NCI-H1092 treated with DMSO at 0.1 percent for 48 hours (cell line): ENCODE data around the gene GDPD3.
A peak's percentile ranks its signal among the peaks of the same experiment; 100 is the strongest.

Source experiments
- DNase-seq: peaks from one replicate; lab custom pipeline; 2025; lab: John Stamatoyannopoulos, UW

Gene GDPD3

DNA sequence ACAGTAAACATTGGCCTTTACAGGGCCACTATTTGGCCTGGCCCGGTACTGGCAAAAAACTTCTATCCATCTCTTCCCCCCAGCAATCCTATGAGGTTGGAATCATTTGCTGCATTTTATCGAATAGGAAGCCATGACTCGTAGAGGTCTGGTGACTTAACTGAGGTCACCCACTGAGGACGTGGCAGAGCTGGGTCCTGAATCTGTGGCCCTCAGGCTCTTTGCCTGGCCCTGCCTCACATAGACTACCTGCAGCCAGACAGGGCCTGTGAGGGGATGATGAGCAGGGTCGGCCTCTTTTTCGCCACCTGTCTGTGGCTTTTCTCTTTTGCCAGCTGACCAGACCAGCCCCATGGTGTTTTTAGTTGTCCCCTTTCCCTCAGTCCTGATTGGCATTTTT, 35.7 kb downstream of the GDPD3 start:
- DNase-seq, result no peak

DNA sequence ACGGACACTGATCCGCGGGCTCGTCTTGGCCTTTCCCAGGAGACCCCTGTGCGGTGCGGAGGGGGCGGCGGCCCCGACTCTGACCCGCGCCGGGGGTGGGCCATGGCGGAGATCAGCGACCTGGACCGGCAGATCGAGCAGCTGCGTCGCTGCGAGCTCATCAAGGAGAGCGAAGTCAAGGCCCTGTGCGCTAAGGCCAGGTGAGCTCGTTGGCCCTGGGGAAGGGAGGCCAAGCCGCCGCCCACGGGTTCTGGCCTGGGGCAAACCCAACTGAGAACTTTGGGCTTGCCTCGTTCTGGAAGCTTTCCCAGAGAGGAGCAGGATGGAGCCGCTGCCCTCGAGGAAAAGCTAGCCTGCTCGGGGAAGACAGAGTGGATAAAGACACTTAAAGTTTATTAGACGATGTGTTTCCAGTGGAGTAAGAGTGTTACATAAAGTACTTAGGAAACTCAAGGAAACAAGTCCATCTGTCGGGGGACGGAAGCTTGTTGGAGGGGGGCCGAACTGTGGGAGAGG, 37.0 kb downstream of the GDPD3 start:
- no peak for DNase-seq

DNA sequence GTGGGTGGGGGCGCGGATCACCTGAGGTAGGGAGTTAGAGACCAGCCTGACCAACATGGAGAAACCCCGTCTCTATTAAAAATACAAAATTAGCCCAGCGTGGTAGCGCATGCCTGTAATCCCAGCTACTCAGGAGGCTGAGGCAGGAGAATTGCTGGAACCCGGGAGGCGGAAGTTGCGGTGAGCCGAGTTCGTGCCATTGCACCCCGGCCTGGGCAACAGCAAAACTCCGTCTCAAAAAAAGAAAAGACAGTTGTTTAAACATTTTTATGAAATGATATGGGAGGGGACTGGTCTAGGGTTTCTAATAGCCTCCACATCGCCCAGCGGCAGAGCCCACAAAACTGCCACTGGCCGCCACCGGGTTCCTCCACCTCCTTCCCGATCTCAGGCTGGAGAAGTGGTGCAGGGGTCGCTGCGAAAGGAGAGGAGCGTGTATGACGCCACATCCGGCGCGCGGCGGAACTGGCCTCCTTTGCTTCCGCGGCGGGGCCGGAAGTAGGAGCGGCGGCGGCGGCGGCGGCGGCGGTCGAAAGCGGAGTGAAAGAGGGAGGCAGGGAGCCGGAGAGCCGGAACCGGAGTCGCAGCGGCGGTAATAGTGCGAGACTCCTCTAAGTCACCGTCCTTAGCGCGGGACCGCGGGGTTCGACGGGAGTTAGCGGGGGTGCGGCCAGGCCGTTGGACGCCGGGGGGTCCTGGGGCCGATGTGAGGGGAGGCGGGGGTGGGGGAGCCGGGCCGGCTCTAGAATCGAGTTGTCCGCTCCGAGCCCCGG, 37.6 kb downstream of the GDPD3 start, which contains the start of gene PPP4C:
PPP4C (plus strand) TSS at position 492 of the 773 bp plus-strand sequence. CDS start 384 bp downstream, outside the sequence.
- peak; percentile 85 for DNase-seq

DNA sequence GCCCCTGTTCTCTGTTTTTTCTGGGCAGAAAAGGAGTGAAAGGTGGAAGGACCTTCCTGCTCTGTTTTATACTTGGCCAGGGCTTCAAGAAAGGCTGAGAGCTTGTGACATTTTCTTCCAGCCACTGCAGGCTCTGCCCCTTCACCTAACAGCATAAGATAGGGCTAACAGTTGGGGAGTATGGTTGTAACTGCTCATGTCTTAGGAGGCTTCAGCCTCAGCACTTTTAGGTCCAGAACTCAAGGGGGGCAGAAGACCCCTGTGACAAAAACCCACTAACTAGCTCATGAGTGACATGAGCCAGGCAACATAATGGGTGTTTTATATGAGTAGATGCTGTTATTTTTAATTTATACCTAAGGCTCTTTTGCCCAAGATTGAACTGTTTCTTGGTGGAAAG, 42.8 kb downstream of the GDPD3 start:
- DNase-seq, result no peak

DNA sequence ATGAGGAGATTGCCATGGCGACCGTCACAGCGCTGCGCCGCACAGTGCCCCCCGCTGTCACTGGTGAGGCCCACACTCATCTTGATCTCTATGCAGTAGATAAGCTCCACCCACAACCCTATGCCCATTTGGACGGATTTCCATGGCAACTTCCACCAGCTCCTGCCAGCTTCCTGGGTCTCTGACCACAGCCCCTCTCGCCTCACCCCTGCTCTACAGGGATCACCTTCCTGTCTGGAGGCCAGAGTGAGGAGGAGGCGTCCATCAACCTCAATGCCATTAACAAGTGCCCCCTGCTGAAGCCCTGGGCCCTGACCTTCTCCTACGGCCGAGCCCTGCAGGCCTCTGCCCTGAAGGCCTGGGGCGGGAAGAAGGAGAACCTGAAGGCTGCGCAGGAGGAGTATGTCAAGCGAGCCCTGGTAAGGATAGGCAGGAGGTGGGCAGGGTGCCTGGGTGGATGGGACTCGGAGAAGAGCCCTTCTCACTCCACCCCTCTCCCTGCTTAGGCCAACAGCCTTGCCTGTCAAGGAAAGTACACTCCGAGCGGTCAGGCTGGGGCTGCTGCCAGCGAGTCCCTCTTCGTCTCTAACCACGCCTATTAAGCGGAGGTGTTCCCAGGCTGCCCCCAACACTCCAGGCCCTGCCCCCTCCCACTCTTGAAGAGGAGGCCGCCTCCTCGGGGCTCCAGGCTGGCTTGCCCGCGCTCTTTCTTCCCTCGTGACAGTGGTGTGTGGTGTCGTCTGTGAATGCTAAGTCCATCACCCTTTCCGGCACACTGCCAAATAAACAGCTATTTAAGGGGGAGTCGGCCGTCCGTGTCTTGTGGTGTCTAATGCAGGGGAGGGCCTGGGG, 43.5 kb downstream of the GDPD3 start:
- DNase-seq, result no peak

DNA sequence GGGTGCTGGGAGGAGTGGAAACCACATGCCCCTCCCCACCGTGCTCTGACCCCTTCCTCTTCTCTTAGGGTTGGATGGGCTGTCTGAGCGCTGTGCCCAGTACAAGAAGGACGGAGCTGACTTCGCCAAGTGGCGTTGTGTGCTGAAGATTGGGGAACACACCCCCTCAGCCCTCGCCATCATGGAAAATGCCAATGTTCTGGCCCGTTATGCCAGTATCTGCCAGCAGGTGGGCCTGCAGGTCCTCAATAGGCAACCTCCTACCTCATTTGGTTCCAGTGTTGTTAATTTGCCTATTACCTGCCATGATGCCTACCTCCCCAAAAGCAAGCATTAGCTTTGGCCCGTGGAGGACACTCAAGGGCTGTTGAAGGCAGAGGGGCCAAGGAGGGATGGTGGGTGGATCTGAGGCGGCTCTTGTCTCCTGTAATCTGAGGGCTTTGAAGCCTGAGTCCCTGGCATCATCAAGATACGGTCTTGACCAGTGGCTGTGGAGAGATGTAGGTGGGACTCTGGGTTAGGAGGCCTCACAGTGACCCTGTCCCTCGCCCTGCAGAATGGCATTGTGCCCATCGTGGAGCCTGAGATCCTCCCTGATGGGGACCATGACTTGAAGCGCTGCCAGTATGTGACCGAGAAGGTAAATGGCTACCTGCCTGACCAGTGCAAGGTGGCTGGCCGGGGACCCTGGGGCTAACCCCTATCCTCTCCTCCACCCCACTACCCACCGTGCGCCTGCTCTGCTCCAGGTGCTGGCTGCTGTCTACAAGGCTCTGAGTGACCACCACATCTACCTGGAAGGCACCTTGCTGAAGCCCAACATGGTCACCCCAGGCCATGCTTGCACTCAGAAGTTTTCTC, 44.4 kb downstream of the GDPD3 start:
- DNase-seq, result peak; percentile 5

DNA sequence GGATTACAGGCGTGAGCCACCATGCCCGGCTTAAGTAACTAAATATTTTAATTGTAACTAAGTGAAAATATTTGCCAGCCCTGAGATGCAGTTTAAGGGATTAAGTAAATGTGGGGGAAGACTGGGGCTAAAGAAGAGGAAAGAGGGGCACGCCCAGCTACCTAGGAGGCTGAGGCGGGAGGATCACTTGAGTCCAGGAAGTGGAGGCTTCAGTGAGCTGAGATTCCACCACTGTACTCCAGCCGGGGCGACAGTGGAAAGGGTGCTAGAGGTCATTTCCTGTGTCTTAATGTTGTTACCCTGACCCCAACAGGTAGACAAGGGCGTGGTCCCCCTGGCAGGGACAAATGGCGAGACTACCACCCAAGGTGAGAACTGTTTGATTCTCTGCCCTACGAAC, 45.0 kb downstream of the GDPD3 start:
- no peak for DNase-seq

DNA sequence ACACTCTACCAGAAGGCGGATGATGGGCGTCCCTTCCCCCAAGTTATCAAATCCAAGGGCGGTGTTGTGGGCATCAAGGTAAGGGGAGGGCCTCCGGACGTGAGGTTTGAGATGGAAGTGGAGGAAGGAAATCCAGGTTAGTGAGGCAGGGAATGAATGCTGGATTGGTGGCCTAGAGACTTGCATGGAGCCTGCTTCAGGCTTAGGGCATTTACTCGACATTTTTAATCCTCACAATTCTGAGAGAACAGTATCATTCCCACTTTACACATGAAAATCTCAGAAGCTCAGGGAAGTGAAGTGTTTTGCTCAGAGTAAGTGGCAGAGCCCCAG, 45.8 kb downstream of the GDPD3 start:
- no peak for DNase-seq

DNA sequence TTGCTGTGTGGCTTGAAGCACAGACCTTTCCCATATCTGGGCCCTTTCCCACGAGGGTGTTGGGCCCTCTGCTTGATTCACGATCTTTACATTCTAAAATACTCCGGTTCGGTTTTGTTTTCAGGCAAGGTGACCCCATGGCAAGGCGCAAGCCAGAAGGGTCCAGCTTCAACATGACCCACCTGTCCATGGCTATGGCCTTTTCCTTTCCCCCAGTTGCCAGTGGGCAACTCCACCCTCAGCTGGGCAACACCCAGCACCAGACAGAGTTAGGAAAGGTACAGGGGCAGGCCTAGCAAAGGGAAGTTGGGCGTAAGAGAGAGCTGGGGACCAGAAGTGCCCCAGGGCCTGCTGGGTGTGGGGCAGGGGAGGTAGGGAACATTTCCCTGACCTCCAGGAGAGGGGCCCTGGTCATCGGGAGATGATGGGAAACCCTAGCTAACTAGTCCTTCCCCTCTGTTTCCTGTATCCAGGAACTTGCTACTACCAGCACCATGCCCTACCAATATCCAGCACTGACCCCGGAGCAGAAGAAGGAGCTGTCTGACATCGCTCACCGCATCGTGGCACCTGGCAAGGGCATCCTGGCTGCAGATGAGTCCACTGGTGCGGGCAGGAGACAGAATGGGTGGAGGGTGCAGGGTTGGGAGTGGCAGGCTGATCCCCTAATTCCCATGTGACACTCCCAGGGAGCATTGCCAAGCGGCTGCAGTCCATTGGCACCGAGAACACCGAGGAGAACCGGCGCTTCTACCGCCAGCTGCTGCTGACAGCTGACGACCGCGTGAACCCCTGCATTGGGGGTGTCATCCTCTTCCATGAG, 46.4 kb downstream of the GDPD3 start:
- no peak for DNase-seq

DNA sequence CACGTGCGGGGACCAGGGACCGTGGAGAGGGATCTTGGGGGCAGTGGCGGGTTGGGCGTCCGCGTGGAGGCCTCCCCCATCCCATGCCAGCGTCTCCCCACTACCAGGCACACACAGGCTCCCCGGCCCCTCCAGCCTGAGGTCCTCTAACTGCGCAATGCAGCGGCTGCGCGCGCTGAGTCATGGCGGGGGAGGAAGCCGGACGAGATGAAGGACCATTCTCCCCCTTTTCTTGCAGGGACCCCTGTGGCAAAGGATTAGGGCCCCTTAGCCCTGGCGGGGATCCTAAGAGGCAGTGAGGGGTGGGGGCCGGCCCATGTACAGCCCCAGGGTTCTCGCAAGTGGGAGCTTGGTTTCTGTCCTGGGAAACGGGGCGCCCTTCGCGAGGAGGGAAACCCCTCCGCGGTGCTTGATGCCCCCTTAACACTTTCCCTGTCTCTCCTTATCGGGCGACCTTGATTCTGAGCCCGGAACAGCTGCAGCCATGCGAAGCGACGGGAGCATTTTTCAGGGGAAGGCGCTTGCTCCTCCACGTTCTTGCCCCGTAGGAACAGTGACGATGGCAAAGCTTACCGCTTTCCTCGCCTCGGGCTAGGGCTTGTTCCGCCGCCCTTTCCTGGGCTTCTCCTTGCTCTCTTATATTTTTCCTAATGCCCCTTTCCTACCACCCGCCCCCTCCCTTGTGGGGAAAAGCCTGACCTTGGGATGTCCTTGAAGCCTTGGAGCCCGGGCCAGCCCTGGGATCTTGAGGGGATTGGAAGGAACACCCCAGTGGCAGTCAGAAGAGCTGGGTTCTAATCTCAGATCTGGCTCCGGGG, 47.2 kb downstream of the GDPD3 start:
- no peak for DNase-seq

DNA sequence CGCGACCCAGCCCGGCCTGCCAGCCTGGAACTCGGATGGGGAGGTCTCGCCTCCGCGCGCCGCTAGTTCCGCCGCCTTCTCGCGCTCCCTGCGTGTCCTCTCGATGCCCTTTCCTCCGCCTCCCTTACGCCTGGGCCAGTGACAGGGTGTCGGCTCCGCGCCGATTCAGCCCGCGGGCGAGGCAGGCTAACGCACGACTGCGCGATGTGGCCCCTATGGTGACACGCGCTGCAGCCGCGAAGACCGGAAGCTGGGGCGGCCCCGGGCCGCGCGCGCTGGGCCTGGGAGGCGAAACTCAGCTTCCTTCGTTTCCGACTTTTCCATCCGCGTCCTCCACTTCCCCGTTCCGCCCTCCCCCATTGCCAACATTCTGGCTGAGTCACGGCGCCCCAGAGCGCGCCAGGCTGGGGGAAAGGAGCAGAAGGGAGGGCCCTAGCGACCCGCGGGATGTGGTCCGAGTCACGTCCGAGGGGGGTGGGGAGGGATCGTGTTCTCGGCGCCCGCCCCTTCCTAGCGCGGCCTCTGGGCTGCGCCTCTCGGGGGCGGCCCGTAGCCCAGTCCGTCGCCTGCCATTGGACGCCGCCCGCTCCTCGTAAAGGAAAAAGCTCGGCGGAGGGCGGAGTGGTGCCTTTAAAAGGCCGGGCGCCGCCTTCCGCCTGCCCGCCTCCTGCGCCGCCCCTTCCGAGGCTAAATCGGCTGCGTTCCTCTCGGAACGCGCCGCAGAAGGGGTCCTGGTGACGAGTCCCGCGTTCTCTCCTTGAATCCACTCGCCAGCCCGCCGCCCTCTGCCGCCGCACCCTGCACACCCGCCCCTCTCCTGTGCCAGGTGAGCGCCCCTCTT, 48.0 kb downstream of the GDPD3 start, which contains the start of gene ALDOA:
ALDOA (plus strand) TSS at position 659 of the 841 bp plus-strand sequence. CDS start 1,138 bp downstream, outside the sequence.
- DNase-seq, result peak; percentile 96

DNA sequence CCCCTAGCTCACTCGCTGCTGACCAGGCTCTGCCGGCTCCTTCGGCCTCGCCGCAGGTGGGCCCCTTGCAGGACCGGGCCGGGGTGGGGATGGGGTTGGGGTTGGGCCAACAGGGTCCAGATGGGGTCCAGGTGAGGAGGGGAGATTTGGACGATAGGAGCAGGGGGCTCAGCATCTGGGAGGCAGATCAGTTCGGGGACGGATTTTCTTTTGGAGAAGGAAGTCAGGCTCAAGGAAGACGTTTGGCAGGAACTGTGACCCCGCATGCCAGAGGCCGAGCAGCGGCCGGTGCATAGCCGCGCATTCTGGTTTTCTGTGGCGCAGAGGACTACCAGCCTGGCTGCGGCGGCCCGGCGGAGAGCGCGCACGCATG, 48.6 kb downstream of the GDPD3 start:
- no peak for DNase-seq

DNA sequence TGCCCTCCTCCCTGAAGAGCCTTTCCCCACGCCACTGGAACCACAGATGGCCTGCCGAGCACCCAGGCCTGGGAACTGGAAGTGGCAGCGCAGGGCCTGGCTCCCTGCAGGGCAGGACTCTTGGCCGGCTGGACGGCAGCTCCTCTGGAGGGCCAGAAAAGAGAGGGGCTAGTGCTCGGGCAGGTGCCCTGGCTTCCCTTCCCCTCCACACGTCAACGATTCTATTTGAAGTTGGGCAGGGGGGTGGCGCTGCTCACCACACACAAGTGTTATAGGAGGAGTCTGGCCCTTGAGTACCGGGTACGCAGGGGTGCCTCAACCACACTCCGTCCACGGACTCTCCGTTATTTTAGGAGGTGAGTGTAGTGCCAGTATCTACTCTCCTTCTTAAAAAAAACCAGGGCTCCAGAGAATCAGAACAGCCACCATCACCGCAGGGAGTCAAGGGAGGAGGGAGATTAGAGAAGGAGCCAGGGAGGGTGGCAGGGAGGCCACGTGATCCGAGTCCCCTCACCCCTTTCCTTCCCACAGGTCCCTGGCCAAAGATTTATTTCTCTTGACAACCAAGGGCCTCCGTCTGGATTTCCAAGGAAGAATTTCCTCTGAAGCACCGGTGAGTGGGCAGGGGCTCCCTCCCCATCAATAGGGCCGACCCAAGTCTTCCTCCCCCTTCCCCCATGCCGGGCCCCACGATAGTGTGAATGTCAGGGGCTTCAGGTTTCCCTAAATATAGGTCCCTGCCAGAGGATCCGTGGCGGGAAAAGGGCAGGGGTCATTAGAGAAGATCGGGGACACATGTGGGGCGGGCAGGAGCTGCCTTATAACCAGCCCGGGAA, 49.2 kb downstream of the GDPD3 start:
- DNase-seq, result peak; percentile 85

DNA sequence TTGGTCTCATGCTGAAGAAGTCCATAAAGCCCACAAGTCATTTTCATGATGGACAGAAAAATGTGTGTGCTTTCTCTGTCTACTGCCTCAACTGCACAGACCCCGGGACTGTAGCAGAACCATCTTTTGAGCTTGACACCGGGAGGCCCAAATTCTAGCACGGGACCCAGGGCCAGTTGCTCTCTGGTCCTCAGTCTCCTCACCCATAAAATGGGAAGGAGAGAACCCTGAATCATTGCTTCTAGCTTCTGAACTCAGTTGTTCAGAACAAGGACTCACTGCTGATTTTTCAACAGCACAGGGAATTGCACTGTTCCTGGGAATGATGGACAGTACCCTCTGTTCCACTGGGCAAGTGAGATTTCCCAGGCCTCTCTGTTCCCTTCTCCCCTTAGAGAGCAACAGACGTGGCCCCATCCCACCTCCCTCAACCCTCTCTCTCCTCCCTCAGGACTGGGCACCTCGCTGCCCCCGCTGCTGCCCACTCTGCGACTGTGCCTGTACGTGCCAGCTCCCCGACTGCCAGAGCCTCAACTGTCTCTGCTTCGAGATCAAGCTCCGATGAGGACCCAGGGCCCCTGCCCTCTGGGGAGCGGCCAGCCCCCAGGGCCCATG, 50.0 kb downstream of the GDPD3 start:
- no peak for DNase-seq

DNA sequence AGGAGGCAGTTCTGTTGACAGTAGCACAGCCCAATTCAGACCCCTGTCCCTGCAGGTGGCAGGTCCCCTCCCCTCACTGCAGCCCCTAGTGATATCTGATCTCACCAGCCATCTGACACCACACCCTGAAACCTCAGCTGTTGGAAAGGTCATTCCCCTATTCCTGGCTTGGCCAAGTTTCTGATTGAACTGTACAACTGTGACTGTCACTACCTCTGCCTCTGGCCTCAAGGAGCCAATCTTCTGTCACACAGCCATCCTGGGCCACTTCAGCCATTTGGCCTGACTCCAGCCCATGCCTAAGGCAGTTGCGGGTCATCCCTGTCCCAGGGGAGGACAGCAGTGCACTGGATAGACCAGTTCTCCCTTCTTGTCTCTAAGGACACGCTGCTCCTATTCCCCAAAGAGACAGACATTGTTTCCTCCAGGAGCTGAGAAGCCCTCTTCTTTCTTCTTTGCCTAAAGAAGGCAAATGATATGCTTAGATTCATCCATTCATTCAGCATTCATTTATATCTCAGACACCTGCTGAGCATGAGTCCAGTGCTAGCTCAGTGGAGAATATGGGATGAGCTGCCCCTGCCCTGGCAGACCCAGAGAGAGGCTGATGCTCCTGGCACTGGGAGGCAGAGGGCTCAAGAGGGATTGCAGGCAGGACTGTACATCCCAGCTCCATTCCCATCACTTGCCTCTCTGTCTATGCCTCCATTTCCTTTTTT, 52.3 kb downstream of the GDPD3 start:
- no peak for DNase-seq

DNA sequence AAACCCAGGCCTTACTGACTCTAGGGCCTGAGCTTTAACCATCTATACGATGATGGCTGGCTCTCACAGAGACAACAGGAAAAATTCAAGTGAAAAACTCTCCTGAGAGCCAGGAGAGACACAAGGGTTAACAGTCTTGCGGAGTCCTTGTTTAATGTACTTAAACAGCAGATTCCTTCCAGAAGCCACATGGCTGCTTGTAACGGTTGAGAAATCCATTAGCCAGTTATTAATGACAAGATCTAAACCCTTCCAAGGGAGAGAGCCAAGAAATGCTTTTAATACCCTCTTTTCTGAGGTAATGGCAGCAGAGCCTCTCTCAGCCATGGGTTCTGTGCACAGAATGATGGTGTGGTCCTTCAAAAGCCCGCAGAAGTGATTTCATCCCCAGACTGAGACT, 53.0 kb downstream of the GDPD3 start:
- no peak for DNase-seq

DNA sequence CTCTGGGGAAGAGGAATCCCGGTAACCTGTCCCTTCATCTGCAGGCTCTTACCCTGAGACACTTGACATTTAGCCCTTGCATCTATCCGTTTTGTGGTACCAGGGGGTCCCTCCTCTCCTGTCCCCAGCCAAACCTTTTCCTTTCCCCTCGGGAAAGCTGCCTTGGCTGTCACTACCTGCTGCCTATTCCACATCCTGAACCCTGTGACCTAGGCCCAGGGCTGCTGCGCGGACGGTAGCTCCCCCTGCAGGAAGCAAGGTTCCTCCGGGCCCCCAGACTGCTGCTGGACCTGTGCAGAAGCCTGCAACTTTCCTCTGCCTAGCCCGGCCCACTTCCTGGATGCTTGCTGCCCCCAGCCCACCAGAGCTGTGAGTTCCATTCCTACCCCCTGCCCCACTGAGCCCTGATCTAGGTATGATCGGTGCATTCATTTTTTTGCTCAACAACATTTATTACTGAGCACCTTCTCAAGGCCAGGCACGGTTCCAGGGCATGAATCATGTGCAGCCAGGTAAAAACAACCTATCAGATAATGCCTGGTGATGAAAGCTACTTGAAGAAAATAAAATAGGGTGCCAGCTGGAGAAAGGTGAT, 58.3 kb downstream of the GDPD3 start:
- no peak for DNase-seq
